ENCODE results near the gene UBL4B. TPM values are rescaled to one million over a fixed set of nuclear protein-coding genes. Genes with fewer than 3 reads are reported as not detected.

Gene UBL4B
- total RNA-seq, 6 experiments from 2014 or later: not detected

- no peaks in the 10 kb centered on the region for H3K36me3 ChIP-seq
- H3K4me3 ChIP-seq: no peak overlapping the region
- TF ChIP-seq, protein P1, sequence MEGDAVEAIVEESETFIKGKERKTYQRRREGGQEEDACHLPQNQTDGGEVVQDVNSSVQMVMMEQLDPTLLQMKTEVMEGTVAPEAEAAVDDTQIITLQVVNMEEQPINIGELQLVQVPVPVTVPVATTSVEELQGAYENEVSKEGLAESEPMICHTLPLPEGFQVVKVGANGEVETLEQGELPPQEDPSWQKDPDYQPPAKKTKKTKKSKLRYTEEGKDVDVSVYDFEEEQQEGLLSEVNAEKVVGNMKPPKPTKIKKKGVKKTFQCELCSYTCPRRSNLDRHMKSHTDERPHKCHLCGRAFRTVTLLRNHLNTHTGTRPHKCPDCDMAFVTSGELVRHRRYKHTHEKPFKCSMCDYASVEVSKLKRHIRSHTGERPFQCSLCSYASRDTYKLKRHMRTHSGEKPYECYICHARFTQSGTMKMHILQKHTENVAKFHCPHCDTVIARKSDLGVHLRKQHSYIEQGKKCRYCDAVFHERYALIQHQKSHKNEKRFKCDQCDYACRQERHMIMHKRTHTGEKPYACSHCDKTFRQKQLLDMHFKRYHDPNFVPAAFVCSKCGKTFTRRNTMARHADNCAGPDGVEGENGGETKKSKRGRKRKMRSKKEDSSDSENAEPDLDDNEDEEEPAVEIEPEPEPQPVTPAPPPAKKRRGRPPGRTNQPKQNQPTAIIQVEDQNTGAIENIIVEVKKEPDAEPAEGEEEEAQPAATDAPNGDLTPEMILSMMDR (IDR thresholded peaks at IDR 0.05): no peak
- no peak for TF ChIP-seq POLR2A (IDR thresholded peaks at IDR 0.05)
- DNase-seq (no peak), ATAC-seq (no peak)
- 27% methylated on average over 2 of the region's 7 CpGs for WGBS (ENCODE audit: insufficient coverage, low coverage, low lambda C conversion rate, missing lambda C conversion rate)
- no peaks in the 10 kb centered on the region for H3K4me1 ChIP-seq
- no peak overlapping the region for H3K27ac ChIP-seq
- no peaks in the 10 kb centered on the region for H3K9me3 ChIP-seq
- H3K27me3 ChIP-seq: no peaks in the 10 kb centered on the region
- intact Hi-C loops (cut with DNase I): loop anchor here (5.0 to 10.0 kb wide), 2 partner anchors 53 to 56 kb away; no protein-coding TSS in a partner anchor
Observed at GRCh38 chr1:110107867-110108469, 4.3 kb upstream of the UBL4B start.

- no peaks in the 10 kb centered on the region for H3K27me3 ChIP-seq
- intact Hi-C loops (cut with DNase I): no loop called here
- DNase-seq (no peak), ATAC-seq (no peak)
- no peak overlapping the region for H3K4me3 ChIP-seq
- TF ChIP-seq POLR2A (IDR thresholded peaks at IDR 0.05): no peak
- TF ChIP-seq, protein P1 (IDR thresholded peaks at IDR 0.05): no peak
- WGBS (ENCODE audit: insufficient coverage, low coverage, low lambda C conversion rate, missing lambda C conversion rate): no CpG with 5 or more reads among the region's 4 CpGs
- H3K27ac ChIP-seq: no peak overlapping the region
- no peaks in the 10 kb centered on the region for H3K4me1 ChIP-seq
- no peaks in the 10 kb centered on the region for H3K9me3 ChIP-seq
- H3K36me3 ChIP-seq: no peaks in the 10 kb centered on the region
Observed at GRCh38 chr1:110111081-110111480, 1.2 kb upstream of the UBL4B start.

GRCh38 chr1:110112656-110113055 is 413 bp downstream of the UBL4B start:
- H3K27ac ChIP-seq: no peak overlapping the region
- DNase-seq (no peak), ATAC-seq (no peak)
- H3K9me3 ChIP-seq: no peaks in the 10 kb centered on the region
- no peaks in the 10 kb centered on the region for H3K36me3 ChIP-seq
- no peaks in the 10 kb centered on the region for H3K27me3 ChIP-seq
- intact Hi-C loops (cut with DNase I): no loop called here
- H3K4me3 ChIP-seq: no peak overlapping the region
- TF ChIP-seq, protein P1 (IDR thresholded peaks at IDR 0.05): no peak
- no peak for TF ChIP-seq POLR2A (IDR thresholded peaks at IDR 0.05)
- no peaks in the 10 kb centered on the region for H3K4me1 ChIP-seq
- 68% methylated on average over 6 of the region's 9 CpGs for WGBS (ENCODE audit: insufficient coverage, low coverage, low lambda C conversion rate, missing lambda C conversion rate)

GRCh38 chr1:110113551-110113950 is 1.3 kb downstream of the UBL4B start:
- no peak overlapping the region for H3K27ac ChIP-seq
- WGBS (ENCODE audit: insufficient coverage, low coverage, low lambda C conversion rate, missing lambda C conversion rate): 76% methylated on average over 2 of the region's 5 CpGs
- ATAC-seq (no peak), DNase-seq (no peak)
- intact Hi-C loops (cut with DNase I): no loop called here
- no peak for TF ChIP-seq POLR2A (IDR thresholded peaks at IDR 0.05)
- TF ChIP-seq, protein P1 (IDR thresholded peaks at IDR 0.05): no peak
- H3K4me1 ChIP-seq: no peaks in the 10 kb centered on the region
- no peaks in the 10 kb centered on the region for H3K36me3 ChIP-seq
- no peaks in the 10 kb centered on the region for H3K9me3 ChIP-seq
- no peaks in the 10 kb centered on the region for H3K27me3 ChIP-seq
- H3K4me3 ChIP-seq: no peak overlapping the region

Measured in right lobe of liver (tissue), 6 donors.